ENCODE results near the gene LMLN.

GRCh38 chr3:198062068-198062465, 102.0 kb downstream of the LMLN start:
- TF ChIP-seq, protein P1, sequence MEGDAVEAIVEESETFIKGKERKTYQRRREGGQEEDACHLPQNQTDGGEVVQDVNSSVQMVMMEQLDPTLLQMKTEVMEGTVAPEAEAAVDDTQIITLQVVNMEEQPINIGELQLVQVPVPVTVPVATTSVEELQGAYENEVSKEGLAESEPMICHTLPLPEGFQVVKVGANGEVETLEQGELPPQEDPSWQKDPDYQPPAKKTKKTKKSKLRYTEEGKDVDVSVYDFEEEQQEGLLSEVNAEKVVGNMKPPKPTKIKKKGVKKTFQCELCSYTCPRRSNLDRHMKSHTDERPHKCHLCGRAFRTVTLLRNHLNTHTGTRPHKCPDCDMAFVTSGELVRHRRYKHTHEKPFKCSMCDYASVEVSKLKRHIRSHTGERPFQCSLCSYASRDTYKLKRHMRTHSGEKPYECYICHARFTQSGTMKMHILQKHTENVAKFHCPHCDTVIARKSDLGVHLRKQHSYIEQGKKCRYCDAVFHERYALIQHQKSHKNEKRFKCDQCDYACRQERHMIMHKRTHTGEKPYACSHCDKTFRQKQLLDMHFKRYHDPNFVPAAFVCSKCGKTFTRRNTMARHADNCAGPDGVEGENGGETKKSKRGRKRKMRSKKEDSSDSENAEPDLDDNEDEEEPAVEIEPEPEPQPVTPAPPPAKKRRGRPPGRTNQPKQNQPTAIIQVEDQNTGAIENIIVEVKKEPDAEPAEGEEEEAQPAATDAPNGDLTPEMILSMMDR (IDR thresholded peaks at IDR 0.05; ENCODE audit: low read depth, low read length, poor library complexity, severe bottlenecking) = no peak
- TF ChIP-seq EZH2phosphoT487 (IDR thresholded peaks at IDR 0.05; ENCODE audit: borderline replicate concordance, low read length) = no peak

All from DOHH2 (cell line).